ENCODE data around the gene SSB.
"Not testable (repeated sequence)": the region's sequence is repeated elsewhere in the genome, so short reads cannot be mapped to it uniquely, and the experiment has no call there.

The SSB gene

DNA sequence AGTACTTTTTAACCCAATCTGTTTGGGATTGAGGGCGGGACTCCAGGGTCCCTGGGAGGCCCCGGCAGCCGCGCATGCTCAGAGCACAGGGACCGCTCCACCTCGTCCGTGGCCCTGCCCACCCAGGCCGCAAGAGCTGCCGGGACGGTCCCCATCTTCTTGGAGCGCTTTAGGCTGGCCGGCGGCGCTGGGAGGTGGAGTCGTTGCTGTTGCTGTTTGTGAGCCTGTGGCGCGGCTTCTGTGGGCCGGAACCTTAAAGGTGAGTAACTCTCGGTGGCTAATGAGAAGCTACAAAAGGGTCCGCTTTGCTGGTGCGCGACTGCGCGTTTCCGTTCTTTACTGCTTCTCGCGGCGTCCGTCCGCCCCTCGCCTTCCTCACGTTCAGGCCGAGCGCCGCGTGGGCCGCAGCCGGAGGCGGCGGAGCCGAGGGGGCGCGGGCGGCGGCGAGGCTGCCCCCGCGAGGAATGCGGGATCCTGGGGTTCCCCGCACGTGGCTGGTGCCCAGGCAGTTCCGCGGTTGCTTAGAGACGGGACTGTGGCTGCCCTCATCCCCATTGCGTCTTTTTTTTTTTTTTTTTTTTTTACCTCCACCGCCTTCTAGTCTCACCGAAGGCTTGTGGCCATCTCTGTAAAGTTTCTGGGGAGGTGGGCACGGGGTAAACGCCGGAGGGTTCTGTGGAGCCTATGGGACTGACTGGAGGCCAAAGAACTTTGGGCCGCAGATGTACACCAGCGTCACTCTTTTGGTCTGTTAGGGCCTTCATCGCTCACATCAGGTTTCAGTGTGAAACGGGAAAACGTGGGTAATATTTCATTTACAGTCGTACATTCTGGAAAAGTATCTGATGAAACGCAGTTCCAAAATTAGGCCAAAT lies at the start of gene SSB:
TSS of gene SSB (plus strand) at position 154 of the 875 bp plus-strand sequence. CDS start 2,090 bp downstream, outside the sequence.
- no peak for FAIRE-seq

DNA sequence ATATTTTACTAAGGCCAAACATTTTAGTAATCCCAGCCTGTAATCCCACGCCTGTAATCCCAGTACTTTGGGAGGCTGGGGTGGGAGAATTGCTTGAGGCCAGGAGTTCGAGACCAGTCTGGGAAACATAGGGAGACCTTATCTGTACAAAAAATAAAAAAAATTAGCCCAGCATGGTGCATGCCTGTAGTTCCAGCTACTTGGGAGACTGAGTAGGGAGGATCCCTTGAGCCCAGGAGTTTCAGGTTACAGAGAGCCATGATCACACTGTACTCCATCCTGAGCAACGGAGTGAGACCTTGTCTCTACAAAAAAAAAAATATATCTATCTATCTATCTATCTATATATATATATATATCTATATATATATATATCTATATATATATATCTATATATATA lies 45.9 kb upstream of the SSB start:
- FAIRE-seq = no peak

DNA sequence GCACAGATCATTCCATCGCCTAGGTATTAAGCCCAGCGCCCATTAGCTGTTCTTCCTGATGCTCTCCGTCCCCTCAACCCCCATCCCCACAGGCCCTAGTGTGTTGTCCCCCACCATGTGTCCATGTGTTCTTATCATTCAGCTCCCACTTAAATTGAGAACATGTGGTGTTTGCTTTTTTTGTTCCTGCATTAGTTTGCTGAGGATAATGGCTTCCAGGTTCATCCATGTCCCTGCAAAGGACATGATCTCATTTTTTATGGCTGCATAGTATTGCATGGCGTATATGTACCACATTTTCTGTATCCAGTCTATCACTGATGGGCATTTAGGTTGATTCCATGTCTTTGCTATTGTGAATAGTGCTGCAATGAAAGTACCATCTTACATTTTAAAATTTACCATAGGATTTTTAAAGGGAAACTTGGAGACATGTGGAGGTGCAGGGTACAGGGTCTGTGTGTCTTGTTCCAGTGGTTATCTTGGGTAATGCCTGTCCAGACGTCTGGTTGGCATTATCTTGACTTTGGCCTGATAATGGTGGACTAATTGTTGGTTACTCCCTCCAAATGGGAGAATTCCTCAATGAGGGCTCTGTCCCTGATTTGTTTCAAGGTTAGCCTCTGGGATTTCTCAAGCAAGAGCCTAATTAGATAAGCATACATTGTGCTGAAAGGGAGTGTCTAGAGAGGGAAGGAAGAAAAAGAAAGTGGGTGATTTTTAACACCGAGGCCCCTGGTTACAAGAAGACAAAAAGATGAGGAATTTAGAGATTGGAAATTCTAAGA lies 43.4 kb upstream of the SSB start:
- no peak for FAIRE-seq

DNA sequence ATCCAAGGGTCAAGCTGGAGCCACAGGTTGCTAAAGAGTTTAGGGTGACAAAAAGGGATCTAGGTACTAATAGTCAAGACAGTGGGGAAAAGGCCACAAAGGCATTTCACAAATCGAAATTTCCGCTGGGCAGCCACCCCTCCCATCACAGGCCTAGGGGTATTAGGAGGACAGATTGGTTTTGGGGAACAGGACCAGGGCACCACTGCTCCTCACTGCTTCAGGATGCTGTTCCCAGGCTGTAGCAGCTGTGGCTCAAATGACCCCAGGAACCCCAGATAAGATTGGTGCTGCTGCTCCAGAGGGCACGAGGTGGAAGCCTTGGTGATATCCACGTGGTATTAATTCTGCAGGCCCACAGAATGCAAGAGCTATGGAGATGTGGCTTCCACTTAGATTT lies 42.3 kb upstream of the SSB start:
- no peak for FAIRE-seq

DNA sequence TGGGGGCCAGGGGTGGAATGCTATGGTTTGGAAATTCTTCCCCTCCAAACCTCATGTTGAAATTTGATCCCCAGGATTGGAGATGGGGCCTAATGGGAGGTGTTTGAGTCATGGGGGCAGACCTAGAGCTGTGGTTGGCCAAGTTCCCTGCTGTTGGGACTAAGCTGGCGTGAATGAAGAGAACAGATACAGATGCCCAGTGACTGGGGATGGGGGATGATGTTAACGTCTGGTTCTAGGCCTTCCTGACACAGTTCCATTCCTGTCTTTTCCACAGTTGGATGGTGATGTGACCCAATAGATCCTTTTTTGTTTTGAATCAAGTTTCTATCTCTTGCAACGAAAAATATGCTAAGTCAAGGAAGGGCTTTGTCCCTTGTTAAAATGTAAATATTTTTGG lies 41.3 kb upstream of the SSB start:
- FAIRE-seq = no peak

DNA sequence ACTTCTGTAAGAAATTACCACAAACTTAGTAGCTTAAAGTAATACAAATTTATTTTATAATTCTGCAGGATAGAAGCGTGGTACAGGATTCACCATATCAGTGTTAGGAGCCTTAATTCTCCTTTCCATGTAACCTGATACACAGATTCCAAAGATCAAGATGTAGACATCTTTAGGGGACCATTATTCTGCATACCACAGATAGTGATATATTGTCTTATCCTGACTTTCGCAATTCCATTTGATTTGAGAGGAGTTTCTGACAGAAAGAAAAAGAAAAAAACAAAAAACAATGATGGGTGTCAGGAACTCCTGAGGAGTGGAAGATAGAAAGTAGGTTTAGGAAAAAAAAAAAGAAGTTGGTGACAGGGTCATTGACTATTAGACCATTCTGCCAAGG lies 40.9 kb upstream of the SSB start:
- no peak for FAIRE-seq

DNA sequence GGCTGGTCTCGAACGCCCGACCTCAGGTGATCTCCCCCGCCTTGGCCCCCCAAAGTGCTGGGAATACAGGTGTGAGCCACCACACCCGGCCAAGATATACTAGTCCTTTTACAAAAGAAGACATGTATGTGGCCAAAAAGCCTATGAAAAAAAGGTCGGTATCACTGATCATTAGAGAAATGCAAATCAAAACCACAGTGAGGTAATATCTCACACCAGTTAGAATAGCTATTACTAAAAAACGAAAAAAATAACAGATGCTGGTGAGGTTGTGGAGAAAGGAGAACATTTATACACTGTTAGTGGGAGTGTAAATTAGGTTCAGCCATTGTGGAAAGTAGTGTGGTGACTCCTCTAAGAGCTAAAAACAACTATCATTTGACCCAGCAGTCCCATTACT lies 38.7 kb upstream of the SSB start:
- no peak for FAIRE-seq

DNA sequence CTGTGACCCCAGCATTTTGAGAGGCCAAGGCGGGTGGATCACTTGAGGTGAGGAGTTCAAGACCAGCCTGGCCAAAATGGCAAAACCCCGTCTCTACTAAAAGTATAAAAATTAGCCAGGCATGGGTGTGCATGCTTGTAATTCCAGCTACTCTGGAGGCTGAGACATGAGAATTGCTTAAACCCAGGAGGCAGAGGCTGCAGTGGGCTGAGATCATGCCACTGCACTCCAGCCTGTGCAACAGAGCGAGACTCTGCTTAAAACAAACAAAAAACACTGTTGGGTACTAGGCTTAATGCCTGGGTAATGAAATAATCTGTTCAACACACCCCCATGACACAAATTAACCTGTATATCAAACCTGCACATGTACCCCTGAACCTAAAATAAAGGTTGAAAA lies 37.9 kb upstream of the SSB start:
- not testable (repeated sequence) for FAIRE-seq

DNA sequence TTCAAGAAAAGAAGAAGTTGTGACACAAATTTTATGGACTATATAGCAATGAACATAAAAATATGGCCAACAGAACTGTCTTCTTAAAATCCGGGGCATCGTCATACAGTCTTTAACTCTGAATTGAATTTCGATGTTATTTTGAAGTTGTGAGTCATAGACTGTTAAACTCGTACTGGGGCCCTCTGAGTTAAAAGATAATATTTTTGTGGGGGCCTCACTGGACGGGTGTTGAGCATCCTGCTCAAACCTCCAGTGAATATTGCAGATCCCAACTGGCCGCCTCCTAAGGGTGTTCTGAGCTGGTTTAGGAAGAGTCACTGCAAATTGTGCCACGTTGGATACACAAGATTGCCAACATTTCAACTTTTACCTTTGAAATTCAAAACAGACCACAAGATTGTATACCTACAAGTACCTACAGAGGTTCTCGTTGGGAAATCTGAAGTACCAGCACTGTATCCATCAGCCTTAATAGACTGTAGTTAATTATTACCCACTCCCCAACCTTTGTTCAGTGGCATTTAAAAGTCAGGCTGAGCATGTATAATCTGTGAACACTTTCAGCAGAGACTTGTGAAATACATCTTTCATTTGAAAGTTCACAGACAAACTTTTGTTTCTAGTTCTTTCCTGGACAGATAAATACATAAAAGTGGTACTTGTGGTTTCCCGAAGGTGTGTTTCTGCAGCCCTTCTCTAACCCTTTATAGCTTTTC lies 37.3 kb upstream of the SSB start:
- no peak for FAIRE-seq

DNA sequence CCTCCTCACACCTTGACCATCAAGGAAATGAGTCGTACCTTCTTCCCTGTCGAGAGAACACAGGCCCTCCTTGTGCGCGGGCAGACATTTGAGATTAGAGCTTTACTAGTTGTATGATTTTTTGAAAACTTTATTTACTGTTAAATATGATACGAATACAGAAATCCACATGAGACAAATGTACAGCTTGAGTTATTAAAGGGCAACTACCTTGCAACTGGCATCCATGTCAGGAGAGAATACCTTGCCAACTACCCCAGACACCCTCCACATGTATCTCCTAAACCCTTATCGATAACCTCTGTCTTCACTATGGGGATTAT lies 36.7 kb upstream of the SSB start:
- no peak for FAIRE-seq

DNA sequence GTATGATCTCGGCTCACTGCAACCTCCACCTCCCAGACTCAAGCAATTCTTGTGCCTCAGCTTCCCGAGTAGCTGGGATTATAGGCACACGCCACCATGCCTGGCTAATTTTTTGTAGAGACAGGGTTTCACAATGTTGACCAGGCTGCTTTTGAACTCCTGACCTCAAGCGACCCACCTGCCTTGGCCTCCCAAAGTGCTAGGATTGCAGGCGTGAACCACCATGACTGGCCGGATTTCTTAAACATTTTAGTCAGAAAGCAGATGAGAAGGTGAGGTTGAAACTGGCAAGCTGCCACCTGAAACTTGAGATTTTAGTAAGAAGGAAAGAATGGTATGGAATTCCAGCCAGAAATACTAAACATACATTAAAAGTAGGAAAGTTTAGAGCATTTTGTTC lies 33.1 kb upstream of the SSB start:
- FAIRE-seq = no peak

DNA sequence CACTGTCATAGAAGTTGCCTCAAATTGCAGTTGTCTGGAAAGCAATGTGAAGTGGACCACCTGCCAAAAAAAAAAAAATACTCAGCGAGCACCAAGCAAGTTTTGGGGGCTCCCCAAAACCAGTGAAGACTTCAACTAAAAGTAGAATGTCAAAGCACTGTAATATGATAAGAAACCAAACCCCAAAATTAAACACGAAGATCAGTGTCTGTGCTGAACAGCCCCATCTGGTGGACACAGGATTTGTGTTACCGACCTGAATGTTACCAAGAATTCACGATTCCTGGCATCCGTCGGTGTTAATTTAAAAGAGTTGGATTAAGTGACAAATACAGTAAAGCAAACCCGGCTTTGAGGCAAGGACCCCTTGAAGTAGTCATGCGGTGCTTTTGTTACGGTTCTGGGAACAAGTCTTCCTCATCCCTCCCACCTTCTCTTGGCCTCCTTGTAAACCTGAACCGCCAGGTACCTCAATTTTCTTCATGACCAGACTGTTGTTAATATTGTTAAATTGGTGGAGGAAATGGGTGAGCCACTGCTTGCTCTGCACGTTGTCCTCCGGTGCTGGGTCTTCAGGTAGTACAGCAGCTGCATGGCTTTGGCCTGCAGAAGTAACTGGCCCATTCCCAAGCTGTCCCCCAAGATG lies 31.3 kb upstream of the SSB start:
- FAIRE-seq = peak; percentile 95

DNA sequence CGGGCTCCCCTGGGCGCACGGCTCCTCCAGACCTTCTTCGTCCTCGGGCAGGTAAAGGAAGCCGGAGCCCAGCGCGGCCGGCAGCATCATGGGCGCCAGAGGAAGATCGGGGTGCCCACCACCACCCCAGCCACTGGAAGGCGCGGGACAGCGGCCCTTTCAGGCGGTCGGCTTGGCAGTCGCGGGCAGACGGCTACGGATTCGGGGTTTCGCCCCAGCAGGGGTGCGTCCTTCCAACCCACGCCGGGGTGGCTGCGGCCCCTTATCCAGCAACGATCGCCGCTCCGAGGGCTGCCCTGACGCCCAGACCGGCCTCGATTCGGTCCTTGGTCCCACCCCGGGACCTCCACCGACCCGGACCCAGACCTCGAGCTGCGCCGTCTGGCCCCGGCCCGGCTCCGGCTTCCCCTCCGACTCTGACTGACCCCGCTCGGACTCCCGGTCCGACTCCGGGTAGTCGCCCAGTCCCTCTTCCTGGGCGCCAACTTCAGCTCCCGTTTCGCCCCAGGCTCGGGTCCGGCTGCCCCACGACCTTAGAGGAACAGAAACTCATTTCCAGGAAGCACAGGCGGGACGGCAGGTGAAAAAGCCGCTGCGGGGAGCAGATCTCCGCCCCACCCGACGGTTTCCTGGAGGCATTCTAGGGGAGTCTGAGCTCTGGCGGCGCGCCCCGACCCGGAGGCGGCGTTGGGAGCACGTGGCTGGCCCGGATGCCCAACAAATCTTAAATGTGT lies 30.2 kb upstream of the SSB start:
- no peak for FAIRE-seq

DNA sequence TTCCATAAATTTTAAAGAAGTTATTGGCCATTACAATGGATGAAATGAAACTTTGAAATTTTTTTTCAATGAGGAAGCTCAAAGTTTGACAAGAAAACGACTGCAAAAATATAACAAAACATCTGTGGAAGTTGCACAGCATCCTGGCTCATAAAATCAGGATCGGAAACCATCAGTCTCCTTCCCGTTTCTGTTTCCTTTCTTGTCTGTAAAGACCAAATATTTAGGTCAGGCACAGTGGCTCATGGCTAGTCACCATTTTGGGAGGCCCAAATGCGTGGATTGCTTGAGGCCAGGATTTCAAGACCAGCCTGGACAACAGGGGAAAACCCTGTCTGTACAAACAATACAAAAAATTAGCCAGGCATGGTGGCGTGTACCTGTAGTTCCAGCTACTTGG lies 27.6 kb upstream of the SSB start:
- no peak for FAIRE-seq

DNA sequence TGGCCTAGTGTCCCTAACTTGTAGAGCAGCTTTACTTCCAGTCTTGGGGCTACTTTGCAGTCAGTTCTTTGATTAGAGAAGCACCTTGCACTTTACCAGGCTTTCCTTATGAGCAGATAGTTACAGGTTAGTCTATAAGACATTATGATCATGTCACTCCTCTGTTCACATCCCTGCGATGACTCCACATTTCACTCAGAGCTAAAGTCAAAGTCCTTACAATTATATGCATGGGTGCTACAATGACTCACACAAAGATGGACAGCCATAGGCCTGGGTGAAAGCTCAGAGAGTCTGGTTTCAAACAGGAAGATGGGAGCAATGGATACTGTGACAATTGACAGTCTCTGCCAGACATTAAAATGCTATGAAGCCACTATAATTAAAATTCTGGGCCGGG lies 27.1 kb upstream of the SSB start:
- FAIRE-seq = no peak

DNA sequence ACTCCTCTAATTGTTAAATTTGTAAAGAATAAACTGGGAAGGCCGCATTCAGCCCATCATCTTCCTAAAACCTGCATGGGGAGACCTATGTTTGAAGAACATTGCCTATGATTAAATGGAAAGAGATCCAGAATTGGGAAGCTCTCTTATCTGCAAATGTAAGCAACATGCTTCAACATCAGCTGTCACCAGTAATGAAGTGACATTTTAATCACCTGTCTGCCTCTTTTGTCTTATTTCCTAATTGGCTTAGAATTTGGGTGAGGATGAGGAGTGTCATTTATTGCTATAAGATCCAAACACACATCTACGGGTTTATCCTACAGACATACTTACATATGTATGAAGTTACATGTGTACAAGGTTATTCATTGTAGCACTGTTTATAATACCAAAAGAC lies 26.0 kb upstream of the SSB start:
- no peak for FAIRE-seq

DNA sequence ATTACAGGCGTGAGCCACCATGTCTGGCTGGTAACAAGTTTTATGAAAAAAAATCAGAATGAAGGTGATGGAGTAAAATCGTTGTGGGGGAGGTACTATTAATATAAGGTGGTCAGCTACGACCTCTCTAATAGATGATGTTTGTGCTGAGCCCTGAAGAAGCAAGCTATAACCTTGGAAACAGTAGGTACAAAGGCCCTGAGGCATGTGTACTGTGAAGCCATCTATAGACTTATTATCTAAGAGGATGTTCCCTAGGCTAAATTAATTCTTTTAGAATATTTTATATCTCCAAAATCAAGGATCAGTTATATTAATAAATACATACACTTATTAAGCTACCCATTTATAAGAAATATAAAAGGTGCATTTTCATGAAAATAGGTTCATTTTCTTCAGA lies 23.3 kb upstream of the SSB start:
- FAIRE-seq = no peak

DNA sequence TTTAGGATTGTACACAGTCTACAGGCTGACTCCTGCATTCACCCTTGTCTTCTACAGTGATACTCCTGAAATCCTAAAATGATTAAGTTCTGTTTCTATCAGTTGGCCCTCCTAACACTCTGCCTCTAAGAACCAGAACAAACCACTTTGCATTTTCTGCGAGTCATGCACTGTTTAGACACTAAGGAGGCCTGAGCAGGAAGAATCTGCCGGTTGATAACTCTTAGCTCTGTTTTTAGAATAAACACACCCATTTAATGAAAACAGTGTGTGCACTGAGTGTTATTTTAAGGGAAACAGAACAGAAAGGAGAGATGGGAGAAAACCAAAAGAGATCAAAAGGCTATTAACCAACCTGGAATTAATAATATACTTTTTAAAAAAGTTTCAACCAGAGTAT lies 22.9 kb upstream of the SSB start:
- no peak for FAIRE-seq

DNA sequence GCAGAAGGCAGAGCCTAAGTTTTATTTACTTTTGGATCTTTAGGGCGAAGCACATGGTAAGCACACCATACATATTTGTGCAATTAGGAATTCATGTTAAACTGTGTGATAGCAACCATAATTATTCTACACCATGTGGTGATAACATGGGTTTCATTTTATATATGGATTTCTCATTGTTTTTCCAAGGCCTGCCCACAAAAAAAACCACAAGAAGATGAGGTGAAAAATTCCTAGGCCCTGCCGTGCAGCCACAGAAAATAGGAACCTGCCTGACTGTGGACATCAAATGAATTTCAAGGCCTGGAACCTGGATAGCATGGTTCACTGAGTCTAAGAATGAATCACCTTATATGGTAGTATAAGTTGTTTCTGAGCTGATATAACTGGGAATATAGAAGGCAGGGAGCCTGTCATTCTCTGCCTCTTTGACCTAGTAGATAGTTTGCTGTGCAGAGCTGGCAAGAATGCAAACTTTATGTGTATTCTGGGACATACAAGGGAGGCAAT lies 22.4 kb upstream of the SSB start:
- no peak for FAIRE-seq

DNA sequence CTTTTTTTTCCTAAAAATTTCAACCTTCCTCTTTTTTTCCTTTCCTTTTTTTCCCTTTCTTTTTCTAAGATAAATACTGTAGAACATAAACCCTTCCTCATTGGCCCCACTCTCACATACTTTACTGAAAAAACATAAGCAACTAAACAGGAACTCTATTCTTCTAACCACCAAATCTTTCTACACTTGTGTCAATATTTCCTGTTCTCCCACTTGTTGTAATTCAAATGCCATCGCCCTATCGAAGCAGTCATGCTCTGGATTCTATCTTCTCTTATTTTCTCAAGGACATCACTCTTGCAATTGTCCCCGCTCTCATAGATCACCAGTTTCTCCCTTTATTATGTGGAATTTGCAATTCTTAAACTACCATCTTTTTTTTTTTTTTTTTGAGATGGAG lies 20.2 kb upstream of the SSB start:
- FAIRE-seq = no peak

DNA sequence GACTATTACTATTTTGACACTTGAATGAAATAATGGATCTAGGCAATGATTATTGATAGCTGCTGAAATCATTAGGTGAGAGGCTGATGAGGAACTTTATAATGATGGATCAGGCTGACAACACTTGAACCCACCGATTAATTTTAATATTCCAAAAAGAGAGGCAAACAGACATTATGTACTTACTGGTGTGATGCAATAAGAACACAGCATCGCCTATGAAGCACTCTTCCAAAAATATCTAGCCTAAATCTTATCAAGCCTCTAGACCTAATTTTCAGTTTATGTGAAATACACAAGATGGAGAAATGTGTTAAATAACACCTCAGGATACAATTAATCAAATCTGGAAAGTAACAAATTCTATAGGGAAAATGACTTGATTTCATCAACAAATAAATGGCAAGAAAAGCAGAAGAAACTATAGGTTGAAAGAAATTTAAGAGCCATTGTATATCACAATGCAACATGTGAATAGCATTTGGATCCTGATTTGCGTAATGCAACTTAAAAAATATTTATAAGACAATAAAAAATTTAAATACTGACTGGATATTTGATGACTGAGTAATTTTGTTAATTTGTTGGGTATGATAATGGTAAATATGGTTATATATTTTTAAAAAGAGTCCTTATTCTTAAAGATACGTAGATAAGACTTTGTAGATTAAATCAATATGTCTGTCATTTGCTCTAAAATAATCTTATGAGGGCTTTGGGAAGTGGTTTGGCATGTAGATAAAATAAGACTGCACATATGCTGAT lies 17.2 kb upstream of the SSB start:
- FAIRE-seq = no peak

DNA sequence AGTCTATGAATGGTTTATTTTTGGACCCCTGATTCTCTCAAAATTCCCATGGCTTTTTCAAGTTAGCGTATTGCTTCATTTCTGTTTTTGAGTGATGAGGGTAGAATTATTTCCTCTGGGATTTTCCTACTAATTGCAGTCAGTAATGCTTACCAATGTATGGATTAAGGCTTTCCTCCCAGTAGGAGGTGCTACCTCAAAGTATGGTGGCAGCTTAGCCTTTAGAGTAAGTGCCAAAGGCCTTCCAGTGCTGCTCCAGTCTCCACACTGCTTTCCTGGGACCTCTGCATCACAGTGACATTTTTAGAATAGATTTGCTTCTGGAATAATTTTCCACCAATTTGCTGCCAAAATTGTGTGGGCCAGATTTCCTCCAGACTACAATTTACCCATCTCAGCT lies 16.2 kb upstream of the SSB start:
- no peak for FAIRE-seq

All from islet of Langerhans (tissue), 1 donor.